Effector memory CD4-positive, alpha-beta T cell (primary cell): ENCODE measurements around the gene ANKK1.

Experiments
- DNase-seq, 3 donors: peaks; one replicate each; pipeline ENCODE4 v3.0.0-alpha.2; 2020
- H3K27ac ChIP-seq: 2 replicates; pipeline ENCODE4 v1.7.0; 2013; ENCODE audit warnings: mild to moderate bottlenecking, low read length, moderate library complexity; ENCODE audit not compliant: insufficient read depth, poor library complexity, severe bottlenecking
- H3K27me3 ChIP-seq: replicated peaks from 2 replicates; pipeline ENCODE4 v1.7.0; 2013; ENCODE audit warnings: mild to moderate bottlenecking, low read length; ENCODE audit not compliant: insufficient read depth, control insufficient read depth, poor library complexity, severe bottlenecking
- H3K36me3 ChIP-seq: 2 replicates; pipeline ENCODE4 v1.7.0; 2013; ENCODE audit warnings: mild to moderate bottlenecking, low read length, moderate library complexity; ENCODE audit not compliant: control insufficient read depth, insufficient read depth
- H3K4me1 ChIP-seq: 2 replicates; pipeline ENCODE4 v1.7.0; 2013; ENCODE audit warnings: low read length, mild to moderate bottlenecking; ENCODE audit not compliant: control insufficient read depth, insufficient read depth, poor library complexity, severe bottlenecking
- H3K4me3 ChIP-seq: 2 replicates; pipeline ENCODE4 v1.7.0; 2013; ENCODE audit warnings: low read length, low read depth, mild to moderate bottlenecking; ENCODE audit not compliant: insufficient read depth, poor library complexity, severe bottlenecking
- H3K9me3 ChIP-seq: 2 replicates; pipeline ENCODE4 v1.7.0; 2013; ENCODE audit warnings: mild to moderate bottlenecking, low read length, moderate library complexity; ENCODE audit not compliant: control insufficient read depth
- total RNA-seq, 3 donors: gene quantifications; one replicate each; lab custom pipeline; 2026; lab: John Stamatoyannopoulos, UW

ANKK1 gene
- total RNA-seq, result 1.0 to 1.8 (median 1.4) reads per million in 3 donors

DNA sequence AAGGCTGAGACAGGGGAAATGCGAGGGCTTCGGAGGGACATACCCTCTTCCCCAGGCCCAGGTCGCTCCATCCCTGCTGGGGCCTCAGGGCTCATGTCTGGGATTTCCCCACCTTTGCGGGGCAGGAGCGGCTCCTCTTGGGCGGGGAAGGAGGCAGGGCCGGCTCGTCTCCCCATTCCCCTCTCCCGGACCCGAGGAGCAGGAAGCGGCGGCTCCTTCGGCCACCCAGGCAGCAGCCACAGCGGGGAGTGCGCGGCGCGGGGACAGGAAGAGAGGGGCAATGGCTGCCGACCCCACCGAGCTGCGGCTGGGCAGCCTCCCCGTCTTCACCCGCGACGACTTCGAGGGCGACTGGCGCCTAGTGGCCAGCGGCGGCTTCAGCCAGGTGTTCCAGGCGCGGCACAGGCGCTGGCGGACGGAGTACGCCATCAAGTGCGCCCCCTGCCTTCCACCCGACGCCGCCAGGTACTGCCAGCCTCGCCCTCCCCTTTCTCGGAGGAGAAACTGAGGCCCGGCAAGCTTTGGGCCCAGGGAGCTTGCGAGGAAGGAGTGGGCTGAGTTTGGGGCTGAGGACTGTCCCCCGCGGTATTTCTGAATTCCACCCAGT lies at the start of gene ANKK1:
ANKK1 (plus strand) TSS at position 175 of the 607 bp plus-strand sequence; CDS start at position 281, 106 bp downstream.
- no peak within 1 kb of the TSS for H3K4me3 ChIP-seq
- no peaks in the 10 kb centered on the region for H3K36me3 ChIP-seq
- H3K9me3 ChIP-seq, result no peaks in the 10 kb centered on the region
- H3K27me3 ChIP-seq, result peaks cover 4% of the 10 kb centered on the region
- no peak within 1 kb of the TSS for H3K27ac ChIP-seq
- H3K4me1 ChIP-seq, result peaks cover 4% of the 10 kb centered on the region
- DNase-seq, result no peak

DNA sequence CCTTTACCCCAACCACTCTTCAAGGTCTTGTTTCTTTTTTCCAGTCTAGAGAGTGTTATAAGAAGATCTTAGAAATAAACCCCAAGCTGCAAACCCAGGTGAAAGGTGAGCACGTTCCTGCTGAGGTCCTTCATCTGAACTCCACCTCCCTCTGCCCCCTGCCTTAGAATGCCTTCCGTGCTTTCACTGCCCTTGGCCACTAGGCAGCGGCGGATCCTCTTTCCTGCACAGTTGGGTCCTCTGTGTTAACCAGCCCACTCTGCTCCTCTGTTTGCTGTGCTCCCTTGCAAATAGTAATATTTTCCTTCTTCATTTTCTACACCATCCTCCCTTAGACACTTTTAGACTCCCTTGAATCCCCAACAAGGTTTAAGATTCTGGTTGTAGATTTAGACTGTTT lies 48.8 kb upstream of the ANKK1 start:
- peaks cover 73% of the 10 kb centered on the region for H3K36me3 ChIP-seq
- H3K27me3 ChIP-seq, result no peaks in the 10 kb centered on the region
- no peak overlapping the region for H3K4me3 ChIP-seq
- H3K4me1 ChIP-seq, result no peaks in the 10 kb centered on the region
- no peaks in the 10 kb centered on the region for H3K9me3 ChIP-seq
- no peak for DNase-seq
- no peak overlapping the region for H3K27ac ChIP-seq

DNA sequence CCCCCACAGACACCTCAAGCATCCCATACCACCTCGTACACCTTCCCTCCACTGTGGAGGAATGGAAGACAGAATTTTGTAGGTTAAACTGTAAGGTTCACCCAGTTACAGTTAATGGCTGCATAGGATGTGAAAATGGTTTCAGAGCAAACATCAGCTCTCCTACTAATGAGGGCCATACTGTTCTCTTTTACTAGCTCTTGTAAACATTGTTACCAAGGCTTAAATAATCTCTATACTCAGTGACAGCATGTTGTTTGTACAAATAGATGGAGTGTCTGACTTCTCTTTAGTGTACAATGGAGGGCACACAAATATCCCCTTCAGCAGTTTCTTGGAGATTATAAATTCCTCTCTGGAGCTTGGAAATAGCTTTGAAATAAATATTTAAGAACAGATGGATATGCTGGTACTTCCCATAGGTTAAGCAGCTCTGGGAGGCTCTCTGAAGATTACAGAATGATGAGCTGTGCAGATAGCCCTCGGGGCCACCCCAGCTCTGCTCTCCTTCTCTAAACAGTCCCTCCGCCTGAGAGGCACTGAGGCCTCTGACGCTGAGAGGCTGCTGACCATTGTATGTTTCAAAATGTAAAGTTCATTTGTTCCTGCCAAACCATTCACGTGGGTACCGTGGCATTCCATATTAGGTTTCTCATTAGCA lies 47.5 kb upstream of the ANKK1 start:
- Histone ChIP-seq H3K4me3 (no peak overlapping the region), H3K27ac (no peak overlapping the region), H3K36me3 (peaks cover 71% of the 10 kb centered on the region), H3K4me1 (no peaks in the 10 kb centered on the region), H3K9me3 (no peaks in the 10 kb centered on the region), H3K27me3 (no peaks in the 10 kb centered on the region)
- DNase-seq, result no peak

GRCh38 chr11:113341388-113342165 lies 46.0 kb upstream of the ANKK1 start:
- Histone ChIP-seq H3K27ac (no peak overlapping the region), H3K9me3 (no peaks in the 10 kb centered on the region), H3K27me3 (no peaks in the 10 kb centered on the region), H3K36me3 (peaks cover 67% of the 10 kb centered on the region), H3K4me1 (no peaks in the 10 kb centered on the region), H3K4me3 (no peak overlapping the region)
- no peak for DNase-seq

GRCh38 chr11:113345978-113346377 lies 41.6 kb upstream of the ANKK1 start:
- H3K36me3 ChIP-seq, result peaks cover 52% of the 10 kb centered on the region

GRCh38 chr11:113349528-113349927 lies 38.1 kb upstream of the ANKK1 start:
- H3K27me3 ChIP-seq, result no peaks in the 10 kb centered on the region
- no peak for DNase-seq
- no peaks in the 10 kb centered on the region for H3K4me1 ChIP-seq
- H3K36me3 ChIP-seq, result peaks cover 40% of the 10 kb centered on the region
- H3K27ac ChIP-seq, result no peak overlapping the region
- H3K4me3 ChIP-seq, result no peak overlapping the region
- H3K9me3 ChIP-seq, result no peaks in the 10 kb centered on the region

More at GRCh38 chr11:113345978-113346377, 41.6 kb upstream of the ANKK1 start:
- no peaks in the 10 kb centered on the region for H3K27me3 ChIP-seq
- no peaks in the 10 kb centered on the region for H3K9me3 ChIP-seq
- no peaks in the 10 kb centered on the region for H3K4me1 ChIP-seq
- H3K27ac ChIP-seq, result no peak overlapping the region
- no peak overlapping the region for H3K4me3 ChIP-seq
- no peak for DNase-seq

- Histone ChIP-seq H3K27me3 (no peaks in the 10 kb centered on the region), H3K36me3 (peaks cover 44% of the 10 kb centered on the region), H3K9me3 (no peaks in the 10 kb centered on the region), H3K27ac (no peak overlapping the region), H3K4me1 (no peaks in the 10 kb centered on the region), H3K4me3 (no peak overlapping the region)
- DNase-seq, result no peak
Measured at GRCh38 chr11:113350336-113351067, 37.1 kb upstream of the ANKK1 start.

DNA sequence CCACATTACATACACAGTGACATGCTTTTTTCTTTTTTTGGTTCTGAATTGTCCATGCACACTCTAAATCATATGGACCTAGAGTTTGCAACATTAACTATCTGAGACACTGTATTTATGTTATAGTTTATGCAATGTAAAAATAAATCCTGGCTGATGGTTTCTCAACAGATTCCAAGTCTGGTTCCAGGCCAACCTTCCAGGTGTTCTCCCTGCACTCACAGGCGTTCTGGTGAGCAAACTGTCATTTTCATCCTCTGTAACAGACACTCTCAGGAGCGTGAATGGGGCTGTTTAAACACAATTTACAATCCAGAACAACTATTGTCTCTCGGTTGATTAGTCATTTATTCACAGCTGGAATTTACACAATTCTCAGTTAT lies 36.5 kb upstream of the ANKK1 start:
- no peaks in the 10 kb centered on the region for H3K27me3 ChIP-seq
- peaks cover 50% of the 10 kb centered on the region for H3K36me3 ChIP-seq
- H3K27ac ChIP-seq, result no peak overlapping the region
- no peak overlapping the region for H3K4me3 ChIP-seq
- no peaks in the 10 kb centered on the region for H3K4me1 ChIP-seq
- H3K9me3 ChIP-seq, result no peaks in the 10 kb centered on the region
- no peak for DNase-seq

DNA sequence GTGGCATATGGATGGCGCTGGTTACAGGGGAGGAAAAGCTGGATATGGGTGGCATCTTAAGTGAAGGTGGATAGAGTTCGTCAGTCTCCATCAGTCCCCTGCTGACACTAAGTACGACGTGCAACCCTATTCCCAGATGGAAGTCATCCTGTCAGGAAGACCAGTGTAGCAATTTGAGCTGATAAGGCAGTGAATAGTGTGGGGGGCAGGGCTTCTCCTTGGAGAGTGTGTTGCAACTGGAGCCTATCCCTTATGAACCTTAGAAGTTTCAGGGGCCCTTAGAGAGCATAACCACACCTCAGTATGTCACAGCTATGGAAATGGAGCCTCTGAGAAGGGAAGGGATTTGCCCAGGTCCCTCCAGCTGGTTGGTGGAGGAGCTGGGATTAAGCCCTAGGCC lies 36.1 kb upstream of the ANKK1 start:
- no peak for DNase-seq
- no peaks in the 10 kb centered on the region for H3K27me3 ChIP-seq
- H3K4me3 ChIP-seq, result no peak overlapping the region
- H3K36me3 ChIP-seq, result peaks cover 50% of the 10 kb centered on the region
- no peaks in the 10 kb centered on the region for H3K4me1 ChIP-seq
- H3K27ac ChIP-seq, result no peak overlapping the region
- H3K9me3 ChIP-seq, result no peaks in the 10 kb centered on the region
